ENCODE measurements around the gene MAJIN. TPM values are rescaled to one million over a fixed set of nuclear protein-coding genes. Genes with fewer than 3 reads are reported as not detected.

The MAJIN gene
- total RNA-seq, 1 donor from 2014 or later, result not detected

GRCh38 chr11:64916775-64917662 is 54.9 kb downstream of the MAJIN start, which contains the start of gene ATG2A:
ATG2A (minus strand) TSS chr11:64917209; CDS start chr11:64917135, 74 bp downstream.
- Mint-ChIP-seq H3K27me3 (ENCODE audit: low read depth) (no peaks in the 10 kb centered on the region), H3K9me3 (ENCODE audit: low read depth) (no peaks in the 10 kb centered on the region)

GRCh38 chr11:64916040-64916774 is 55.7 kb downstream of the MAJIN start:
- DNase-seq (ENCODE audit: low spot score), result no peak
- TF ChIP-seq CTCF (IDR thresholded peaks at IDR 0.05), result no peak
- Mint-ChIP-seq H3K9me3 (ENCODE audit: low read depth) (no peaks in the 10 kb centered on the region), H3K36me3 (ENCODE audit: low read depth) (peaks cover 8% of the 10 kb centered on the region), H3K27me3 (ENCODE audit: low read depth) (no peaks in the 10 kb centered on the region), H3K4me3 (ENCODE audit: unreplicated experiment) (peak overlapping the region; percentile 87), H3K27ac (ENCODE audit: unreplicated experiment) (peak overlapping the region; percentile 95), H3K4me1 (ENCODE audit: low read depth) (peaks cover 21% of the 10 kb centered on the region)

More at GRCh38 chr11:64916775-64917662, 54.9 kb downstream of the MAJIN start, which contains the start of gene ATG2A:
- no peak for DNase-seq (ENCODE audit: low spot score)
- Mint-ChIP-seq H3K27ac (ENCODE audit: unreplicated experiment) (peak within 1 kb of the TSS; percentile 95), H3K36me3 (ENCODE audit: low read depth) (peaks cover 2% of the 10 kb centered on the region), H3K4me3 (ENCODE audit: unreplicated experiment) (peak within 1 kb of the TSS; percentile 87), H3K4me1 (ENCODE audit: low read depth) (peaks cover 21% of the 10 kb centered on the region)
- TF ChIP-seq CTCF (IDR thresholded peaks at IDR 0.05), result no peak

DNA sequence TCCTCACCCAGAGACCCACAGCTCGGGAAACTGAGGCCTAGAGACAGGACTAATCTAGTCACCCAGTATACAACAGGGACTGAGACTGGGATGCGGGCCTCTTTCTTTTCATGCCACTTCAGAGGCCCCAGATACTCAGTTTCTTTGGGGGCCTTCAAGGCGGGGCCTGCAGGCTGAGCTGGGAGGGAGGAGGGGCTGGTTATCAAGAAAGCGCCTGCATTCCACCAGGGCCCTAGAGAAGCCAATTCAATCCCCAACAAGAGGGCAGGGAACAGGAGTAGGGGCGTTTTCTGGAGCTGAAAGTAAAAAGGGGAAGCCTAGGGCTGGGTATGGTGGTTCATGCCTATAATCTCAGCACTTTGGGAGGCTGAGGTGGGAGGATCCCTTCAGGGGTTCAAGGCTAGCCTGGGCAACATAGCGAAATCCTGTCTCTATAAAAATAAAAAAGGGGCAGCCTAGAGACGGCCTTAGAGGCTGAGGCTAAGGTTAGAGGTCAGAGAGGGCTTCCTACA is 56.5 kb downstream of the MAJIN start:
- Mint-ChIP-seq H3K4me3 (ENCODE audit: unreplicated experiment) (peak overlapping the region; percentile 87), H3K27me3 (ENCODE audit: low read depth) (no peaks in the 10 kb centered on the region), H3K36me3 (ENCODE audit: low read depth) (peaks cover 10% of the 10 kb centered on the region), H3K27ac (ENCODE audit: unreplicated experiment) (peak overlapping the region; percentile 95), H3K9me3 (ENCODE audit: low read depth) (no peaks in the 10 kb centered on the region), H3K4me1 (ENCODE audit: low read depth) (peaks cover 21% of the 10 kb centered on the region)
- no peak for TF ChIP-seq CTCF (IDR thresholded peaks at IDR 0.05)
- no peak for DNase-seq (ENCODE audit: low spot score)

- Mint-ChIP-seq H3K4me1 (ENCODE audit: low read depth) (peaks cover 21% of the 10 kb centered on the region), H3K36me3 (ENCODE audit: low read depth) (peaks cover 12% of the 10 kb centered on the region), H3K9me3 (ENCODE audit: low read depth) (no peaks in the 10 kb centered on the region), H3K27ac (ENCODE audit: unreplicated experiment) (no peak overlapping the region), H3K4me3 (ENCODE audit: unreplicated experiment) (no peak overlapping the region), H3K27me3 (ENCODE audit: low read depth) (no peaks in the 10 kb centered on the region)
- no peak for DNase-seq (ENCODE audit: low spot score)
- TF ChIP-seq CTCF (IDR thresholded peaks at IDR 0.05), result no peak
Observed at GRCh38 chr11:64914123-64914522, 57.8 kb downstream of the MAJIN start.

DNA sequence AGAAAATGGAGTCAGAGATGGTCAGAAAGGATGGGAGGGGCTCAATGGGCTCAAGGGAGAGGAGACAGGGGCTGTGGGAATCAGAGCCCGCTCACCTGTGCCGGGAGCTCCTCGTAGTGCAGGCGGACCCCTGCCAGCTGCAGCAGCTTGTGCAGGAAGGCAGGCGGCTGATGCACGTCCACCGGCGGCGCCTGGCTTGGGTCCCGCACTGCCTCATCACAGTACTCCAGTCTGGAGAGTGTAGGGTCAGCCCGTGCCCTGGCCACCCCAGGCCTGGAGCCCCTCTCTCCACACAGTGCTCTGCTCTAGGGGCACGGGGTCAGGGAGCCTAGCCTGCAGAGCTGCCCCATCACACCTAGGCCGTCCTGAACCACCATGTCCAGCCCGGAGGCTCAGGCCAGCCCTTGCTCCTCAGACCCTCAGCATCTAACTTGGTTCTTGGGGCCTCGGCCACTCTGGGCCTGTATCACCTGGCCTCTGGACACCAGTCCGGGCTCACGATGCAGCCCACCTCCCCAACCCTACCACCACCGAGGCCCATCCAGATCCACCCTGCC is 58.7 kb downstream of the MAJIN start:
- Mint-ChIP-seq H3K4me3 (ENCODE audit: unreplicated experiment) (no peak overlapping the region), H3K36me3 (ENCODE audit: low read depth) (peaks cover 16% of the 10 kb centered on the region), H3K27me3 (ENCODE audit: low read depth) (no peaks in the 10 kb centered on the region), H3K9me3 (ENCODE audit: low read depth) (no peaks in the 10 kb centered on the region), H3K27ac (ENCODE audit: unreplicated experiment) (no peak overlapping the region), H3K4me1 (ENCODE audit: low read depth) (peaks cover 20% of the 10 kb centered on the region)
- TF ChIP-seq CTCF (IDR thresholded peaks at IDR 0.05), result no peak
- DNase-seq (ENCODE audit: low spot score), result no peak
